ENCODE results near the gene GCA. TPM values are rescaled to one million over a fixed set of nuclear protein-coding genes. Genes with fewer than 3 reads are reported as not detected.

Gene GCA
- total RNA-seq, 1 experiment from 2014 or later = 7.0 TPM

- ChIA-PET POLR2A (ENCODE audit: low non-redundant PET) (no interaction called here), CTCF (no interaction called here)
- Histone ChIP-seq H3K4me1 (ENCODE audit: insufficient read depth, low read length, poor library complexity, severe bottlenecking) (peaks cover 7% of the 10 kb centered on the region), H3K4me3 (ENCODE audit: low read depth, low read length, poor library complexity, severe bottlenecking) (no peak overlapping the region), H3K27me3 (replicated peaks; ENCODE audit: insufficient read depth, low read depth, low read length, poor library complexity) (no peaks in the 10 kb centered on the region), H3K36me3 (ENCODE audit: insufficient read depth, low read length, poor library complexity, severe bottlenecking) (no peaks in the 10 kb centered on the region), H3K9me3 (ENCODE audit: low read depth, low read length, poor library complexity, severe bottlenecking) (no peaks in the 10 kb centered on the region), H3K27ac (ENCODE audit: low read depth, low read length, poor library complexity, severe bottlenecking) (no peak overlapping the region)
- no peak for TF ChIP-seq CTCF (conservative IDR thresholded peaks at IDR 0.05; ENCODE audit: low read depth, low read length)
- no peak for TF ChIP-seq EZH2 (IDR thresholded peaks at IDR 0.05; ENCODE audit: borderline replicate concordance, low read depth, low read length, poor library complexity, severe bottlenecking)
- no peak for DNase-seq (ENCODE audit: low spot score)
- intact Hi-C loops (cut with micrococcal nuclease; ENCODE audit: unreplicated experiment) = no loop called here
- BruUV-seq (replicated peaks) = no TSS peak
Measured at GRCh38 chr2:162342321-162342720, 1.6 kb upstream of the GCA start.

GRCh38 chr2:162342841-162343240 is 1.1 kb upstream of the GCA start:
- Histone ChIP-seq H3K27ac (ENCODE audit: low read depth, low read length, poor library complexity, severe bottlenecking) (no peak overlapping the region), H3K36me3 (ENCODE audit: insufficient read depth, low read length, poor library complexity, severe bottlenecking) (no peaks in the 10 kb centered on the region), H3K4me3 (ENCODE audit: low read depth, low read length, poor library complexity, severe bottlenecking) (no peak overlapping the region), H3K4me1 (ENCODE audit: insufficient read depth, low read length, poor library complexity, severe bottlenecking) (peaks cover 7% of the 10 kb centered on the region), H3K27me3 (replicated peaks; ENCODE audit: insufficient read depth, low read depth, low read length, poor library complexity) (no peaks in the 10 kb centered on the region), H3K9me3 (ENCODE audit: low read depth, low read length, poor library complexity, severe bottlenecking) (no peaks in the 10 kb centered on the region)
- no TSS peak for BruUV-seq (replicated peaks)
- TF ChIP-seq CTCF (conservative IDR thresholded peaks at IDR 0.05; ENCODE audit: low read depth, low read length) (no peak), EZH2 (IDR thresholded peaks at IDR 0.05; ENCODE audit: borderline replicate concordance, low read depth, low read length, poor library complexity, severe bottlenecking) (no peak)
- intact Hi-C loops (cut with micrococcal nuclease; ENCODE audit: unreplicated experiment) = no loop called here
- ChIA-PET POLR2A (ENCODE audit: low non-redundant PET) (no interaction called here), CTCF (no interaction called here)
- DNase-seq (ENCODE audit: low spot score) = no peak

GRCh38 chr2:162343492-162343823 is 474 bp upstream of the GCA start:
- Histone ChIP-seq H3K4me1 (ENCODE audit: insufficient read depth, low read length, poor library complexity, severe bottlenecking) (peaks cover 7% of the 10 kb centered on the region), H3K27me3 (replicated peaks; ENCODE audit: insufficient read depth, low read depth, low read length, poor library complexity) (no peaks in the 10 kb centered on the region), H3K4me3 (ENCODE audit: low read depth, low read length, poor library complexity, severe bottlenecking) (peak overlapping the region; percentile 62), H3K27ac (ENCODE audit: low read depth, low read length, poor library complexity, severe bottlenecking) (no peak overlapping the region), H3K9me3 (ENCODE audit: low read depth, low read length, poor library complexity, severe bottlenecking) (no peaks in the 10 kb centered on the region), H3K36me3 (ENCODE audit: insufficient read depth, low read length, poor library complexity, severe bottlenecking) (no peaks in the 10 kb centered on the region)
- CTCF ChIA-PET = interaction anchor here (0.6 to 1.1 kb wide), 2 partner anchors 15 to 543 kb away, joined by 3 to 6 read pairs; no protein-coding TSS in a partner anchor
- TF ChIP-seq CTCF (conservative IDR thresholded peaks at IDR 0.05; ENCODE audit: low read depth, low read length) (no peak), EZH2 (IDR thresholded peaks at IDR 0.05; ENCODE audit: borderline replicate concordance, low read depth, low read length, poor library complexity, severe bottlenecking) (no peak)
- intact Hi-C loops (cut with micrococcal nuclease; ENCODE audit: unreplicated experiment) = no loop called here
- BruUV-seq (replicated peaks) = no TSS peak
- POLR2A ChIA-PET (ENCODE audit: low non-redundant PET) = no interaction called here
- DNase-seq (ENCODE audit: low spot score) = no peak
